Measurements from ENCODE around the gene ZNF532. TPM values are rescaled to one million over a fixed set of nuclear protein-coding genes. Genes with fewer than 3 reads are reported as not detected.
"Not testable (repeated sequence)": the region's sequence is repeated elsewhere in the genome, so short reads cannot be mapped to it uniquely, and the experiment has no call there.

The ZNF532 gene
- total and polyA plus RNA-seq, 4 experiments from 2014 or later: 1.1 to 9.2 (median 7.8) TPM; not detected in 1

GRCh38 chr18:59015531-59016152, 151.0 kb downstream of the ZNF532 start:
- Mint-ChIP-seq H3K4me3 (no peak overlapping the region), H3K4me1 (no peaks in the 10 kb centered on the region), H3K27me3 (peaks cover 13 to 25% of the 10 kb centered on the region in 2 donors), H3K36me3 (no peaks in the 10 kb centered on the region), H3K9me3 (peaks cover 0 to 11% (median 5%) of the 10 kb centered on the region in 8 donors), H3K27ac (no peak overlapping the region)
- no peak overlapping the region for H3K27ac ChIP-seq (ENCODE audit: low read depth, low read length)
- CTCF ChIA-PET (ENCODE audit: partially characterized antibody): no interaction called here
- H3K4me3 ChIP-seq (ENCODE audit: low read length in 2 of 2): no peak overlapping the region
- DNase-seq: no peak
- POLR2A ChIA-PET (ENCODE audit: partially characterized antibody): no interaction called here
- intact Hi-C loops (cut with micrococcal nuclease): no loop called here
- no peaks in the 10 kb centered on the region for H3K4me1 ChIP-seq (ENCODE audit: insufficient read depth, low read length)
- no peaks in the 10 kb centered on the region for H3K27me3 ChIP-seq (ENCODE audit: insufficient read depth, low read length)
- H3K36me3 ChIP-seq (ENCODE audit: insufficient read depth, low read length): no peaks in the 10 kb centered on the region
- no peaks in the 10 kb centered on the region for H3K9me3 ChIP-seq (ENCODE audit: control insufficient read depth in 1 of 2, low read length in 2 of 2)

- Mint-ChIP-seq H3K4me3 (no peak overlapping the region), H3K4me1 (no peaks in the 10 kb centered on the region), H3K36me3 (no peaks in the 10 kb centered on the region), H3K27ac (no peak overlapping the region), H3K9me3 (peaks cover 0 to 9% (median 4%) of the 10 kb centered on the region in 8 donors), H3K27me3 (peaks cover 9% of the 10 kb centered on the region in 2 donors)
- H3K27me3 ChIP-seq (ENCODE audit: insufficient read depth, low read length): no peaks in the 10 kb centered on the region
- no peak for DNase-seq
- H3K27ac ChIP-seq (ENCODE audit: low read depth, low read length): no peak overlapping the region
- intact Hi-C loops (cut with micrococcal nuclease): no loop called here
- CTCF ChIA-PET (ENCODE audit: partially characterized antibody): no interaction called here
- no peak overlapping the region for H3K4me3 ChIP-seq (ENCODE audit: low read length in 2 of 2)
- POLR2A ChIA-PET (ENCODE audit: partially characterized antibody): no interaction called here
- no peaks in the 10 kb centered on the region for H3K36me3 ChIP-seq (ENCODE audit: insufficient read depth, low read length)
- no peaks in the 10 kb centered on the region for H3K9me3 ChIP-seq (ENCODE audit: control insufficient read depth in 1 of 2, low read length in 2 of 2)
- no peaks in the 10 kb centered on the region for H3K4me1 ChIP-seq (ENCODE audit: insufficient read depth, low read length)
Observed at GRCh38 chr18:59021500-59021899, 156.8 kb downstream of the ZNF532 start.

- CTCF ChIA-PET (ENCODE audit: partially characterized antibody): no interaction called here
- Histone ChIP-seq H3K9me3 (ENCODE audit: control insufficient read depth in 1 of 2, low read length in 2 of 2) (no peaks in the 10 kb centered on the region), H3K27me3 (ENCODE audit: insufficient read depth, low read length) (no peaks in the 10 kb centered on the region), H3K4me3 (ENCODE audit: low read length in 2 of 2) (no peak overlapping the region), H3K27ac (ENCODE audit: low read depth, low read length) (no peak overlapping the region), H3K36me3 (ENCODE audit: insufficient read depth, low read length) (no peaks in the 10 kb centered on the region), H3K4me1 (ENCODE audit: insufficient read depth, low read length) (no peaks in the 10 kb centered on the region)
- H3K27ac Mint-ChIP-seq: peak overlapping the region in 1 of 7 donors; percentile 33
- intact Hi-C loops (cut with micrococcal nuclease): no loop called here
- POLR2A ChIA-PET (ENCODE audit: partially characterized antibody): no interaction called here
- H3K36me3 Mint-ChIP-seq: no peaks in the 10 kb centered on the region
- no peaks in the 10 kb centered on the region for H3K4me1 Mint-ChIP-seq
- no peak overlapping the region for H3K4me3 Mint-ChIP-seq
- H3K9me3 Mint-ChIP-seq: peaks cover 0 to 6% (median 2%) of the 10 kb centered on the region in 8 donors
- DNase-seq: no peak
- peaks cover 8 to 10% of the 10 kb centered on the region in 2 donors for H3K27me3 Mint-ChIP-seq
Observed at GRCh38 chr18:59022167-59022945, 157.7 kb downstream of the ZNF532 start.

- H3K9me3 ChIP-seq (ENCODE audit: control insufficient read depth in 1 of 2, low read length in 2 of 2): no peaks in the 10 kb centered on the region
- H3K36me3 ChIP-seq (ENCODE audit: insufficient read depth, low read length): no peaks in the 10 kb centered on the region
- no peaks in the 10 kb centered on the region for H3K36me3 Mint-ChIP-seq
- H3K27me3 ChIP-seq (ENCODE audit: insufficient read depth, low read length): no peaks in the 10 kb centered on the region
- no peak overlapping the region for H3K4me3 ChIP-seq (ENCODE audit: low read length in 2 of 2)
- ChIA-PET CTCF (ENCODE audit: partially characterized antibody) (no interaction called here), POLR2A (ENCODE audit: partially characterized antibody) (no interaction called here)
- no peak overlapping the region for H3K27ac ChIP-seq (ENCODE audit: low read depth, low read length)
- H3K27me3 Mint-ChIP-seq: peaks cover 0 to 12% of the 10 kb centered on the region in 2 donors
- no peak overlapping the region for H3K4me3 Mint-ChIP-seq
- no peaks in the 10 kb centered on the region for H3K4me1 ChIP-seq (ENCODE audit: insufficient read depth, low read length)
- DNase-seq: no peak
- H3K9me3 Mint-ChIP-seq: no peaks in the 10 kb centered on the region
- H3K4me1 Mint-ChIP-seq: no peaks in the 10 kb centered on the region
- intact Hi-C loops (cut with micrococcal nuclease): no loop called here
- no peak overlapping the region for H3K27ac Mint-ChIP-seq
Observed at GRCh38 chr18:59024829-59025228, 160.2 kb downstream of the ZNF532 start.

- H3K4me3 Mint-ChIP-seq; H3K27ac Mint-ChIP-seq; H3K36me3 ChIP-seq (ENCODE audit: insufficient read depth, low read length); CTCF ChIA-PET (ENCODE audit: partially characterized antibody); H3K4me1 ChIP-seq (ENCODE audit: insufficient read depth, low read length); DNase-seq; H3K36me3 Mint-ChIP-seq; H3K4me1 Mint-ChIP-seq; H3K9me3 Mint-ChIP-seq; H3K4me3 ChIP-seq (ENCODE audit: low read length in 2 of 2); H3K27ac ChIP-seq (ENCODE audit: low read depth, low read length); H3K27me3 ChIP-seq (ENCODE audit: insufficient read depth, low read length); intact Hi-C loops (cut with micrococcal nuclease); H3K9me3 ChIP-seq (ENCODE audit: control insufficient read depth in 1 of 2, low read length in 2 of 2); POLR2A ChIA-PET (ENCODE audit: partially characterized antibody): not testable (repeated sequence)
- peaks cover 0 to 12% of the 10 kb centered on the region in 2 donors for H3K27me3 Mint-ChIP-seq
Observed at GRCh38 chr18:59025532-59025931, 160.9 kb downstream of the ZNF532 start.

GRCh38 chr18:59026364-59026763, 161.7 kb downstream of the ZNF532 start:
- no peaks in the 10 kb centered on the region for H3K36me3 Mint-ChIP-seq
- CTCF ChIA-PET (ENCODE audit: partially characterized antibody): no interaction called here

GRCh38 chr18:59026831-59027410, 162.2 kb downstream of the ZNF532 start:
- Histone ChIP-seq H3K9me3 (ENCODE audit: control insufficient read depth in 1 of 2, low read length in 2 of 2) (no peaks in the 10 kb centered on the region), H3K27ac (ENCODE audit: low read depth, low read length) (no peak overlapping the region), H3K27me3 (ENCODE audit: insufficient read depth, low read length) (no peaks in the 10 kb centered on the region), H3K4me1 (ENCODE audit: insufficient read depth, low read length) (no peaks in the 10 kb centered on the region), H3K4me3 (ENCODE audit: low read length in 2 of 2) (no peak overlapping the region), H3K36me3 (ENCODE audit: insufficient read depth, low read length) (no peaks in the 10 kb centered on the region)
- Mint-ChIP-seq H3K4me3 (no peak overlapping the region), H3K4me1 (no peaks in the 10 kb centered on the region), H3K27ac (no peak overlapping the region), H3K27me3 (peaks cover 0 to 13% of the 10 kb centered on the region in 2 donors), H3K9me3 (no peaks in the 10 kb centered on the region), H3K36me3 (no peaks in the 10 kb centered on the region)
- ChIA-PET POLR2A (ENCODE audit: partially characterized antibody) (no interaction called here), CTCF (ENCODE audit: partially characterized antibody) (no interaction called here)
- intact Hi-C loops (cut with micrococcal nuclease): no loop called here
- no peak for DNase-seq

More at GRCh38 chr18:59026364-59026763, 161.7 kb downstream of the ZNF532 start:
- H3K4me1 ChIP-seq (ENCODE audit: insufficient read depth, low read length): no peaks in the 10 kb centered on the region
- no peak for DNase-seq
- Mint-ChIP-seq H3K4me3 (no peak overlapping the region), H3K27ac (no peak overlapping the region), H3K4me1 (no peaks in the 10 kb centered on the region), H3K9me3 (no peaks in the 10 kb centered on the region), H3K27me3 (peaks cover 0 to 11% of the 10 kb centered on the region in 2 donors)
- H3K27me3 ChIP-seq (ENCODE audit: insufficient read depth, low read length): no peaks in the 10 kb centered on the region
- H3K27ac ChIP-seq (ENCODE audit: low read depth, low read length): no peak overlapping the region
- intact Hi-C loops (cut with micrococcal nuclease): no loop called here
- no peaks in the 10 kb centered on the region for H3K36me3 ChIP-seq (ENCODE audit: insufficient read depth, low read length)
- no peaks in the 10 kb centered on the region for H3K9me3 ChIP-seq (ENCODE audit: control insufficient read depth in 1 of 2, low read length in 2 of 2)
- POLR2A ChIA-PET (ENCODE audit: partially characterized antibody): no interaction called here
- no peak overlapping the region for H3K4me3 ChIP-seq (ENCODE audit: low read length in 2 of 2)

Measured in CD4-positive, alpha-beta memory T cell (primary cell).